ENCODE results near the gene ATXN7L1.
A peak's percentile ranks its signal among the peaks of the same experiment; 100 is the strongest.

Gene ATXN7L1

DNA sequence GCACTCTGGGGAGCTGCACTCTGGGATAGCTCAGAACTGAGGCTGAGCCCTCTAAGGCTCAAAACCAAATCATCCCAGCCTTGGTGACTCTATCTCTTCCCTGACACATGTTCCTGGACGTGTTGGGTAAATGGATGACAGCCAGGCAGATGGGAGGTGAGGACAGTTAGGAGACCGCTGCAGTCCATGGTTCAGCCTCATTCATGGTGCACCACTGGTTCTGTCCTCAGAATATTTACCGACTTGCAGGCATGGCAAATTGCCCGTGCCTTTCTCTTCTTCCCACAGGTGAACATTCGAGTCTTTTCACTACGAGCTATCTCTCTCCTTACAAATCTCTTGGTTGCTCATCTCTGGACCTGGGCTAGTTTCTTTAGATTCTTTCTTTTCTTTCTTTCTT, 214.8 kb downstream of the ATXN7L1 start:
- DNase-seq, result no peak

- peak; percentile 47 for DNase-seq
Observed at GRCh38 chr7:105656922-105657521, 219.4 kb downstream of the ATXN7L1 start.

- no peak for DNase-seq
Observed at GRCh38 chr7:105655500-105656380, 220.7 kb downstream of the ATXN7L1 start.

DNA sequence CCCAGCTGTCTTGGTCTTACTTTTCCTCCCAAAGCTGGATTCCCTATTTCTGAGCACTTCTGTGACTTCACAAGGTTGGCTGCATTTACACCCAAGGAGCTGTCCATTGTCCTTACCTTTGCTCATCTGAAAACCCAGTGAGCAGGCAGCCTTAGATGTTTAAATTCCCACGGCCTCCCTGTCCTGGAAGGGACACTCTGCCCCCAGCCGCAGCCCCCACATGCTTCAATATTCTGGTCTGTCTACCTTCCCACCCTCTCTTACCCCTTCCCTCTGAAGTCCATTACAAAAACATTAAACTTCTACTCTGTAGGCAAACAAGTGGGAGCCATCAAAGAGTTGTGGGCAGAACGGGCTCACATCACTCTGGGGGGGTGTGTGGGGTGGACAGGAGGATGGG, 221.3 kb downstream of the ATXN7L1 start:
- no peak for DNase-seq

GRCh38 chr7:105654095-105654686, 222.2 kb downstream of the ATXN7L1 start:
- DNase-seq, result no peak

GRCh38 chr7:105653441-105654005, 222.9 kb downstream of the ATXN7L1 start:
- DNase-seq, result no peak

DNA sequence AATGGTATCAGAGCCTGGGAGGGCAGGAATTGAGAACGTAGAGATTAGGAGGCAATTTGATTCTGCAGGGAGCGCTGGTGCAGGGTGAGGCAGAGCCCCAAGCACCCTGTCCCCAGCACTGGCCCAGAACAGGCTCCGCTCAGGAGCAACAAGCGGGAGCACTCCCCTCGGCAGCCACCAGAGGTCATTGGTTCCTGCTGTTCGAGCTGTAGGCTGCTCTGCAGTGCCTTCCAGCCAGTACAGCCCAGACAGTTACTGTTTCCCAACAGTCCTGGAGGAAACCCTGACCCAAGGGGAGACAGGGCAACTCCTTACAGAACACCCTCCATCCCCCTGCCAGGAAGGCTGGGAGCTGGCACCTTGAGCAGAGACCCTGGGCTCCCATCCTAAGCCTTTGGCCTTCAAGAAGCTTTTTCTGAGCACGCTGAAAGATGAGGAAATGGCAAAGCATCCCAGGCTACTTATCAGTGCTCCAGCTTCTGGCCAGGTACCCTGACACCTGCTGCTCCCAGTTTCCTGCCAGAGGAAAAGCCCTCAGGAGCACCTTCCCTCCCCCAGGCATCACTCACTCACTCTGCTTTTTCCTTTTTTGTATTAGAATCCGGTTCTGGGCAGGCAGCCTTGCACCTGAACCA, 223.9 kb downstream of the ATXN7L1 start:
- DNase-seq, result peak; percentile 46

GRCh38 chr7:105651798-105652197, 224.6 kb downstream of the ATXN7L1 start:
- no peak for DNase-seq

- DNase-seq, result no peak
Observed at GRCh38 chr7:105650382-105650970, 225.9 kb downstream of the ATXN7L1 start.

GRCh38 chr7:105649727-105650381, 226.5 kb downstream of the ATXN7L1 start:
- no peak for DNase-seq

GRCh38 chr7:105648561-105649401, 227.6 kb downstream of the ATXN7L1 start:
- DNase-seq, result no peak

DNA sequence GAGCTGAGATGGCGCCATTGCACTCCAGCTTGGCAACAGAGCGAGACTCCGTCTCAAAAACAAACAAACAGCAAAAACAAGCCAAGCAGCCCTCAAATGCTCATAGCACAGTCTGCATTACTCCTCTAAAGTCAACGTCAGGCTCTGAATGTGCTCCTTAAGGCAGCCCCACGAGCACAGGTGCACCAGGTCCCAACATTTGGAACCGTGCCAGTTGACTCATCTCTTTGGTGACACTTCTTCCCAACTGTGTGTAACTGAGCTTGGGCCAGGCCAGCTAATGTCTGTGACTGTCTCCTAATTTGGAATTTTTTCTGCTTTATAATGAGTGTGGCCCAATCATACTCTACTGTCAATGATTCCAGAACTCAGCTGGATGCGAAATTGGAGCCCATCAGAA, 228.8 kb downstream of the ATXN7L1 start:
- DNase-seq, result no peak

DNA sequence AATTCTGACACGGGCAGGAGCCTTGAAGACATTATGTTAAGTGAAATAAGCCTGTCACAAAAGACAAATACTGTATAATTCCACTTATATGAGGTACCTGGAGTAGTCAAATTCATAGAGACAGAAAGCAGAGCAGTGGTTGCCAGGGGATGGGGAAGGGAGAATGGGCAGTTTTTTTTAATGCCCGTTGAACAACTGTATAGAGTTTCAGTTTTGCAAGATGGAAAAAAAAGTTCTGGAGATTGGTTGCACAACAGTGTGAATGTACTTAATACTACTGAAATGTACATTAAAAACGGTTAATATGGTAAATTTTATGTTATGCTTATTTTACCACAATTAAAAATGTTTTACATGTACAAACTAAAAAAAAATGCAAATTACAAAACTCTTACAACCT, 231.5 kb downstream of the ATXN7L1 start:
- no peak for DNase-seq

DNA sequence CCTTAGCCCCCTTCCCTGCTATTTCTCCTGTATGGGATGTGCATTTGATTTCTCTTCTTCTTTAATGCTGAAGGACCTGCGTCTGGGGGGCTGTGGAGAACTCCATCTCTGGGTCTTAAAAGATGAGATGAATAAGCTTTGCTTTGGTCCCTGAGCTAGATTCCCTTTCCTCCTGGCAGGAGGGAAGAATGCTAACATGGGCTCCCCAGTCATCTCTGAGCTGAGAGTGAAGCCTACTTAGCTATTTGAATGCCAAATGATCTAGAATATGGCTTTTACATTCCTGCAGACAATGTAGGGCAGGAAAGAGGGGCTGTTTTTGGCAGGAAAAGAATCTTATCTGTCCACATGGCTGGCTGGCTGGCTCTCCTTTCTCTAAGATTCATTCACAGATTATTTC, 232.5 kb downstream of the ATXN7L1 start:
- DNase-seq, result no peak

DNA sequence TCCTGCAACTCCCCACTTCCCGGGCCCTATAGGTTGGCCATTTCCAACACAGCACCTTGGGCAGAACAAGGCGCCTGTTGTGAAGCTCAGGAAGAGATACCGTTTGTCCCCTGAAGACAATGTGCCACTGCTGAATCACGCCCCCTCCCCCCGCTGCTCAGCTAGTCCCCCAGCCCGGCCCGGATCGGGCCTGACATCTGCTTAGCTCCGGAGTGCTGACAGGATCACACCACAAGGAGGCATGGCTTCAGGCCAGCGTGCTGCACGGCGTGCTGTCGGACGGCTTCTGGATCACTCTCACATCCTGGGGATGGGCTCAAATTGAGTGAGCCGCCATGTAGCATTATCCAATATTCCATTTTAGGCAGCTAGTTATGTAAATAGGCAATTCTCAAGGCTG, 233.0 kb downstream of the ATXN7L1 start:
- DNase-seq, result no peak

DNA sequence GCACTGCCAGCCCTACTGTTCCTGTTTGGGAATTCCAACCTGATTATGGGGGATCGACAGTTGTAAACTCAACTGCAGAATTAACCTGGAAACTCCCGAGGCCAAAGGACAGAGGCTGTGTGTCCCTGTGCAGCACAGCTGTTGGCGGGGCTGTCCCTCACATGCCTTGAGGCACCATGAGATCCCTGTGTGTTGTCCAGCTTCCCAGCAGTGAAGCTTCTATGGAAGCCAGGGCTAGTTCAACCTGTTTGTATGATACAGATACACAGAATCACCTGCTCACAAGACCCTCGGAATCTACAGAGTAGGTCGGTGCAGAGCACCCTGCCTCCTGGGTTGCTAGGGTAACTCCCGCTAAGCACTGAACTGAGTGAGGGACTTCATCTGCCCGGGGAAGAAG, 234.1 kb downstream of the ATXN7L1 start:
- no peak for DNase-seq

DNA sequence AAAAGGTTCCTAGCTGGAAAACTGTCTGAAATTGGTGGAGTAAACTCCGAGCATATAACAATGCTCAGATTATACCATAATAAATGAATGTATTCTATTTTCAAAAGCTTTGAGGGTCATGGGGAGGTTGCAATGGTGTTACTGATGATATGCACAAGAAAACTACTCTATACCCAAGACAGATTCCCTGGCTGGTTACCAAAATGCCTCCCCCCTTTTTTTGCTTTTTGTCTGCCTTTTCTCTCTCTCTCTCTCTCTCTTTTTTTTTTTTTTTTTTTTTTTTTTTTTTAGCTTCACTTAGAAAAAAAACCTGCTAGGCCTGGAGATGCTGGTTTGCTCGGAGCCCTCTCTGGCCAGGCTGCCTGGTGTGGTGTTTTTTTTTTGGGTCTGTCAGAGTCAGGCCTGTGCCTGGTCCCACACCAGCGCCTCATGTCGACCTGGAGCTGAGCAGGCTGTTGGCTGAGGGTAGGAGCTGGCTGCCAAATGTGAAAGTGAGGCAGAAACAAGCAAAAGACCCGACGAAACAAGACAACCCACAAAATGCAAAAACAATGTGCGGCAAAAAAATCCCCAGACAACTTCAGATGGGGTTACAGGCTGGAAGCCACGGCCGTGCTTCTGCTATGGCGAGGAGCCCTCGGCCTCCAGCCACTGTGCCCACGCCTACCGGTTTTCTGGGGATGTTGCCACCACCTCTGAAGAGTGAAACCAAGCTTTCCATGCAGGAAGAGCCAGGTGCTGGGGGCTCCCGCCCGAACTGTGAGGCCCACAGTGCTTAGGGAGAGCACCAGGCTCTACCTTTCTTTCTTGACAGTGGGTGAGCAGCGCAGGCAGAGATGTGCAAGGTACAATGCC, 235.2 kb downstream of the ATXN7L1 start:
- no peak for DNase-seq

DNA sequence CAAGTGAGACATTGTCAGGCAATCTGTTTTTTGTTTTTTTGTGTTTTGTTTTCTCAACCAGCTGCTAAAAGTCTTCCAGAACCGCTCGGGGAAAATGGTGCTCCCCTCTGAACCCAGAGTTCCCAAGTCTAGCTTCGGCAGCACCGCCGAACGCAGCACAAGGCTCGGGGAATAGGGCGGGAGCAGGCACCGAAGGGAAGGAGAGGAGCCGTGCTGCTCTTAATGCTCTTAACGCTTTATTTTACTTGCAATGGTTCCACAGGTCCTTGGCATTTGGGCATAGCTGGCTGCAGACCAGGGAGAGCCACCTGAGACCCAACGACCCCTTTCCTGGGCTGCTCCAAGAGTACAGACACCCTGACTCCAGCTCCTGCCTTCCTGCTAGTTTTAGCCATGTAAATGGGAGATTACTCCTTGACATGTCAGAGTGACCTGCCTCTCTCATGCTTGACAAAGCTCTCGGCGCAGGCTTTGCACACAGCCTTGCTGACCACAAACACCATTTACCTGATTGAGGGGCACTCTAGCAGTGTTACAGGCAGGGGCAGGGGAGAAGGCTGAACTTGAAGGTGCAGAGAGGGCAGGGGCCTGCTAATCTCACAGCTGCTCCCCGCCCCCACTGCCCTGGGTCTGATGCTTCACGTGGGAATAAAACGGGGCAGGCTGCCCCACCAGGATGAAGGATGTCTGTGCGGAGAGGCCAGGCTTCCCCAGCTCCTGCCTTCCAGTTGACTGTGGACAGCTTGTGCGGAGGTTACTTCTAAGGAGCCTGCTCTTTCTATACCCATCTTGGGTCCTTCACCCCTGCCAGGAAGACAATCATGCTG, 236.5 kb downstream of the ATXN7L1 start:
- no peak for DNase-seq

DNA sequence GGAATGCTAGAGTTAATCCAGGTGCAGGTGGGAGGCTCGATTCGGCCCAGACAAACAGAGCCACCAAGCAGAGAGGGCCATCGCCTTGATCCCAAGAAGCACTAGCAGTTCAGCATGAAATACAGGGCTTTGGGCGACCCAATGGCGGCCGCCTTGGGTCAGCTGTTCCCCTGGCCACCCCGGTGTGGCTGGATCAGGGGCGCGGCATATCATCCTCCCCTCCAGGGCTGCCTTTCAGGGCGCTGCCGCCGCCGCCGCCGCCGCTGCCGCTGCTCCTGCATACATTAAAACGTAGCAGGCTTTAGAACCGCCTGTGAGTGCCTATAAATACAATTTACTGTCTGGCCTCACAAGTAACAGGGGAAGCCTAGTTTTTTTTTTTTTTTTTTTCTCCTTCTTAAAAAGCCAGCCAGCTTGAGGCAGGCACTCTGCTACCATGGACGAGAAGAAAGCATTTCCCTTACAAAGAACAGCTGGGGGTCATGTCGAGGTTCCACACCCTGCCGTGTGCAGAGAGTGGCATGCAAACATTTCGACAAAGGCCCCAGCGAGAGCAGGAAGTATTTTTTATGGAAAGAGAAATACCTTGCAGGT, 237.4 kb downstream of the ATXN7L1 start:
- DNase-seq, result no peak
